OCI-LY1 (cell line): ENCODE data around the gene ZNF646.

Experiments
- EZH2 ChIP-seq: fragments of 200-600 bp; sonication (generic), shearing (Covaris generic); IDR thresholded peaks from 2 replicates; pipeline ENCODE4 v1.8.0; 2017; ENCODE audit warnings: borderline replicate concordance, mixed run types, mild to moderate bottlenecking, antibody characterized with exemption, low read length, moderate library complexity, mixed read lengths
- TF ChIP-seq, protein P1 (sequence below): fragments of 200-600 bp; sonication (generic), shearing (Covaris generic); IDR thresholded peaks from 2 replicates; pipeline ENCODE4 v1.5.1; 2017; ENCODE audit warnings: mild to moderate bottlenecking, antibody characterized with exemption, low read length, moderate library complexity, mixed read lengths

DNA sequence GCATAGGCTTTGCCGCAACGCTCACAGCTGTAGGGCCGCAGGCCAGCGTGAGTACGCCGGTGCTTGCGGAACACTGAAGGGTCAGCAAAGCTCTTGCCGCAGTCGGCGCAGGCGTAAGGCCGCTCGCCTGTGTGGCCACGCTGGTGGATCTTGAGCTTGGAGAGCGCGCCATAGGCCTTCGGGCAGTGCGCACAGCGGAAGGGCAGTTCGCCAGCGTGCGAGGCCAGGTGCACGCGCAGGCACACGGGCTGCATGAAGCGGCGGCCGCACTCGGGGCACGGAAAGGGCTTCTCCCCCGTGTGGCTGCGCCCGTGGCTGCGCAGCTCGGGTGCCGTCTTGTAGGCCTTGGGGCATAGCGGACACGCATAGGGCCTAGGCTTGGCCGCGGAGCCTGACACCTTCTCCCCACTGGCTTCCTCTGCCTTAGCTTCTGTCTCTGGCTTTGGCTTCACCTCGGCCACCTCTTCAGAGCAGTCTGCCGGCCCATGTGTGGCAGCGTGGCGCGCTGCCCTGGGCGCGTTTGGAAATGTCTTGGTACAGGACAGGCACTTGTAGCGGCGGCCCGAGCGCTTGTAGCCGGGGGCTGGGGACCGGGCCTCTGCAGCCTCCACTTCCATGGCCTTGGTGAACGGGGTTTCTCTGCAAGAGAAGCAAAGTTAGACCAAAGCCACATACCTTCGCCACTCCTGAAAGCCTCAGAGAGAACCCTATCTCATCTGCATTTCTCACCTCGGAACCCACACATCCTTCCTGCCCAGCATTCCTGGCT is 10.2 kb upstream of the ZNF646 start:
- TF ChIP-seq EZH2, result no peak
- TF ChIP-seq, protein P1, sequence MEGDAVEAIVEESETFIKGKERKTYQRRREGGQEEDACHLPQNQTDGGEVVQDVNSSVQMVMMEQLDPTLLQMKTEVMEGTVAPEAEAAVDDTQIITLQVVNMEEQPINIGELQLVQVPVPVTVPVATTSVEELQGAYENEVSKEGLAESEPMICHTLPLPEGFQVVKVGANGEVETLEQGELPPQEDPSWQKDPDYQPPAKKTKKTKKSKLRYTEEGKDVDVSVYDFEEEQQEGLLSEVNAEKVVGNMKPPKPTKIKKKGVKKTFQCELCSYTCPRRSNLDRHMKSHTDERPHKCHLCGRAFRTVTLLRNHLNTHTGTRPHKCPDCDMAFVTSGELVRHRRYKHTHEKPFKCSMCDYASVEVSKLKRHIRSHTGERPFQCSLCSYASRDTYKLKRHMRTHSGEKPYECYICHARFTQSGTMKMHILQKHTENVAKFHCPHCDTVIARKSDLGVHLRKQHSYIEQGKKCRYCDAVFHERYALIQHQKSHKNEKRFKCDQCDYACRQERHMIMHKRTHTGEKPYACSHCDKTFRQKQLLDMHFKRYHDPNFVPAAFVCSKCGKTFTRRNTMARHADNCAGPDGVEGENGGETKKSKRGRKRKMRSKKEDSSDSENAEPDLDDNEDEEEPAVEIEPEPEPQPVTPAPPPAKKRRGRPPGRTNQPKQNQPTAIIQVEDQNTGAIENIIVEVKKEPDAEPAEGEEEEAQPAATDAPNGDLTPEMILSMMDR, result no peak
